Inflammatory macrophage (primary cell): Measurements from ENCODE around the gene LASP1NB.
"Not testable (repeated sequence)": the region's sequence is repeated elsewhere in the genome, so short reads cannot be mapped to it uniquely, and the experiment has no call there.

ENCODE experiments used
- DNase-seq, 2 donors: peaks; one replicate each; pipeline ENCODE4 v3.0.0-alpha.2; 2020 to 2022

The LASP1NB gene

GRCh38 chr17:38897176-38897575, 28.2 kb upstream of the LASP1NB start:
- no peak for DNase-seq

DNA sequence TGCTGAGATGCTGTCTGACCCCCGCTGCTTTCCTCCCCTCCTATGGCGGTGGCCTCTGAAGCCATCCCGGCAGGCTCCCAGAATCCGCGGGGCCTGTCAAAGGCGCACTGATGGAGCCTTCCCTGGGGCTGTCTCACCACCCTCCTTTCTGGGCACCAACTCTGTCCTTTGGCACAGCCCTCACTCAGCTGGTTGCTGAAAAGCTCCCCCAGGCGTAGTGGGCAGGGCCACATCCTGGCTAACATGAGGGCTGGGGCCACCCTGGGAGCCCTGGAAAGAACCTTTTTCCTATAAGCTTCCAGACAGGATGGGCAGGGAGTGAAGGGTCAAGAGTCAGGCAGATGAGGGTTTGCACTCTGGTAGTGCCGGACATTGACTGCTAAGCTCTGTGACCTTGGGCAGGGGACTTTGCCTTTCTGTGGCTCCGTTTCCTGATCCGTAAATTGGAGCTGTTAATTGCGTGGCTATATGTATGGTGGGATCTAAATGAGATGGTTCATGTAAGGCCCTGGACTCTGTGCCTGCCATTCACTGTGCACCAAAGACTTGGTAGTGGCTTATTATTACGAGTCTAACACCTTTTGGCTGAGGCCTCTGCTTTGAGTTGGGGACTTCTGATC, 27.6 kb upstream of the LASP1NB start:
- DNase-seq, result no peak

DNA sequence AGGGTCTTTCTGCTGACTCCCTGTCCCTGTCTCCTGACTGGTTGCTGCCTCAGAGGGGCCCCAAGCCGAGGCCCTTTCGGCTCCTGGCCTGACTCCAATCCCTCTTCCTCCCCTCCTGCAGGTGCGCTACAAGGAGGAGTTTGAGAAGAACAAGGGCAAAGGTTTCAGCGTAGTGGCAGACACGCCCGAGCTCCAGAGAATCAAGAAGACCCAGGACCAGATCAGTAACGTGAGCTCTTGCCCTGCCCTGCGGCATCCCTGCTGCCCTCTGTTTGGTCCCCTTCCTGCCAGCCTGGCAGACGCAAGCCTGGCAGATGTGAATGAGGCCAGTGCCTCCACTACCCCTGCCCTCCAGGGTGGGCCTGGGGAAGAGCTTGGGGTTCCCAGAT, 27.1 kb upstream of the LASP1NB start:
- DNase-seq, result no peak

GRCh38 chr17:38898812-38899348, 26.5 kb upstream of the LASP1NB start:
- peak; percentile 62 to 89 for DNase-seq

GRCh38 chr17:38899421-38899820, 26.0 kb upstream of the LASP1NB start:
- peak; percentile 19 to 29 for DNase-seq

DNA sequence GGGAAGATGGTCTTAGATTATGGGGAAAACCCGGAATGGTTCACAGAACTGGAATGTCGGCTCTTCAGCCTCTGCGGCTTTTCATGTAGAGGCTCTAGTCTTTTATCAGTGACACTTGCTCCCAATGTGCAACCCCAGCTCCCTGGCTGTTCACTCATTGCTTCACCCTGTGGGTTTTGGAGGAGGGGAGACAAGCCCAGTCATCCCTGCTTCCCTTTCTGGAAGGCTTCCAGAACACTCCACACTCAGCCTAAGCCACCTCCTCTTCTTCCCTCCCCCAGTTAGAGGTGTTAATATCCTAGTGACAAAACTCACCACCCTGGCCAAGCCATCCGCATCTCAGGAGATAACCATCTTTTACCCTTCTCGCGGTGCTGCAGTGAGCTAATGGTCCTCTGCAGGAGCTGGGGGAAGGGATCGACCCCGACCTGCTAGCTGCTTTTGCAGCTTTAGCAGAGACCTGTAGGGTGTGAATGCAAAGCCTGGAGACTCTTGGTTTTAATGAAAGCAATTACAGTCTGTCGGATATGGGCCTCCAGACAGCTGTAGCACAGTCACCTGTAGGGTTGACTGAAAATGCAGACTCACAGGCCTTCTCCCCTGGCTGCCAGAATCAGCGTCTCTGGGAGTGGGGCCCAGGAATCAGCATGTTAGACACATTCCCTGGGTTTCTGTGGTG, 24.3 kb upstream of the LASP1NB start:
- DNase-seq, result peak; percentile 95 to 97

- no peak for DNase-seq
Measured at GRCh38 chr17:38903404-38903803, 22.0 kb upstream of the LASP1NB start.

DNA sequence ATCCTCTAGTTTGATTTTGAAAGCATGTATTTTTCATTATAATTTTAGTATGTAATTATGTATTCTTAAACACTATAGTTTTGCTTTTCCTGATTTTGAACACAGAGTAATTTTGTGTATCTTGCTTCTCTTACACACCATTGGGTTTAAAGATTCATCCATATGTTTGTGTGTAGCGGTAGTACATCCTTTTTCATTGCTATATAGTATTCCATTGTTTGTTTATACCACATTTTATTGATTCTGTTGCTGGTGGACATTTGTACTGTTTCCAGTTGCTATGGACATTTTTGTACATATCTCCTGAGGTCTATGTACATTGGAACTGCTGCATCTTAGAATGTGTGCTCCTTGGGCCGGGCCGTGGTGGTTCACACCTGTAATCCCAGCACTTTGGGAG, 20.5 kb upstream of the LASP1NB start:
- DNase-seq, result no peak

- DNase-seq, result no peak
Measured at GRCh38 chr17:38905375-38905774, 20.0 kb upstream of the LASP1NB start.

GRCh38 chr17:38906460-38907228, 18.8 kb upstream of the LASP1NB start:
- DNase-seq, result peak; percentile 74 to 87

GRCh38 chr17:38907930-38908675, 17.3 kb upstream of the LASP1NB start:
- DNase-seq, result no peak

DNA sequence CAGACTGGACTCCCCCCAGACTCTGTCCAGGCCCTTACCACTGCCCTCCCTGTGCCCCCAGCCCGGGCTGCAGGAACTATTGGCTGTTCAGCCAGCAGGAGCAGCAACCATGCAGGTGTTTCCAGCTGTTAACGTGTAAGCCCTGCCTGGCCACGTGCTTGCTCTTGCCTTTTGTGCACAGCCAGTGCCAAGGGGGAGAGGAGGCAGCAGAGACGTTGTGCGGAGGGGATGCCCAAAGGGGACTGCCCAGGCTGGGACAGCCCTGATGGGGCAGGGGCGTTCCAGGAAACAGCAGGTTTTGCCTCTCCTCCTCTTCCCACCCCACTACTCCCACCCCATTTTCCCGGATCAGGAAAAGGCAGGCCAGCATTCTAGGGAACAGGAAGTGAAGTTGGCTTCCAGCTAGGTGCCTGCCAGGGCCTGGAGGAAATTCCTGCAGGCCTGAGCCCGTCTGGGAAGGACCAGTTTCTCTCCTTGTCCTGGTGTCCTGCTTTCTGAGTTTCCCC, 16.7 kb upstream of the LASP1NB start:
- DNase-seq, result no peak

GRCh38 chr17:38910325-38910724, 15.1 kb upstream of the LASP1NB start:
- peak; percentile 35 to 39 for DNase-seq

DNA sequence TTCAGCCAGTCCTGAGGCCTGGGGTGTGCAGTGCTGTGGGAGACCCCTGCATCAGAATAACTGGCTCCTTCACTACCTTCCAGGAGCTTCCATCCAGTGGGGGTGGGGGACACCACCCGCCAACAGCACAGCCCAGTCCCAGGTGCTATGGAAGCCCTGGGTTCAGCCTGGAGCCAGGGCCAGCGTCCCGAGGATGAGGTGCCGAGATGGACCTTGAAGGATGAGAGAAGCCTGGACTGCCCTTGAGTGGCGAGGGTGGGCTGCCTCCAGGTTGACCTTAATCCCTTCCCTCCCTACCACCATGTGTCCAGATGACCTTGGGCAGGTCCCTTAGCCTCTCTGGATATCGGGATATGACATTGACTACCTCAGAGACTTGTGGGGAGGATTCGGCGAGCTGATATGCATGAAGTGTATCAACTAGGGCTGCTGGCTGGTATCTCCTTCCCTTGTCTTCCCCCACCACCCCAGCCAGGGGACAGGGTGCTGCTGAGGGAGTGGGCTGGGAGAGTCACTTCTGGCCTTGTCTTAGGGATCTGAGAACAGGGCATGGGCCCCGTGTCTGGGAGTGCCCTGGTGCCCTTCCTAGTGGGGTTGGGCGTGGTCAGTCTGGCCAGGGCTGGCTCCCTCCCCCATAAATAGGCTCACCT, 14.2 kb upstream of the LASP1NB start:
- no peak for DNase-seq

- not testable (repeated sequence) for DNase-seq
Measured at GRCh38 chr17:38911731-38912081, 13.7 kb upstream of the LASP1NB start.

GRCh38 chr17:38912221-38912813, 13.1 kb upstream of the LASP1NB start:
- DNase-seq, result no peak

DNA sequence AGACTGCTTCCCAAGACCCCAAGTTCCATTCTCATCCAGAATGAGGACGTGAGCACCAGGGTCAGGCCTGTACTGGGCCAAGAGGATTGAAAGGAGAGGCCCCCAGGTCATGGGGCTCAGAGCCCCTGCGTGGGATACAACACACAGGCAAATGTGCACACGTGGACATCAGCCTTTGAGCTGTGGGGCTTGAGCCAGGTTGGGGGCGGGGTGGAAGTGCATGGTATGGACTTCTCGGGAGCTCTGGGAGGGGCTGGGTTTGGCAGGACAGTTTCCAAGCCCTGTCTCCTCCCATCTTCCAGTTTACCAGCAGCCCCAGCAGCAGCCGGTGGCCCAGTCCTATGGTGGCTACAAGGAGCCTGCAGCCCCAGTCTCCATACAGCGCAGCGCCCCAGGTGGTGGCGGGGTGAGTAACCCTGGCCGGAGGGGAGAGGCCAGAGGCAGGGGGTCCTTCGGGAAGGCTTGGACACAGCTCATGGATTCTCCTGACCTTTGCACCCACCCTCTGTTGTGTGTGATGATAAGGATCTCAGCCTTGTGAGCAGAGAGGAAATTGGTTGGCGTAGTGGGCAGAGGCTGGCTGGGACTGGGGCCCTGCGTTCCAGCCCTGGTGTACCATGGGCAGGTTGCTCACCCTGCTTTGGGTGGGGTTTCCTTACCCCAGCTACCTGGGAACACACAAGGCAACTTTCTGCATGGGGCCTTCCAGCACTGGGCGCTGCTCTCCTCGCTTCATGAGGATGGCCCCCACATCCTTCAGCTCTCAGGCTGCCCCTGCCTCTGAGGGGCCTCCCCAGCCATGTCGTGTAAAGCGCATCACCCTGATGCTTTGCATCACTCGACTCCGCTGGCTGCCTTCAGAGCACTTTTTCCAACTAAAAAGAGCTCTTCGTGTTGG, 10.4 kb upstream of the LASP1NB start:
- DNase-seq, result no peak

GRCh38 chr17:38915639-38915995, 9.8 kb upstream of the LASP1NB start:
- no peak for DNase-seq

DNA sequence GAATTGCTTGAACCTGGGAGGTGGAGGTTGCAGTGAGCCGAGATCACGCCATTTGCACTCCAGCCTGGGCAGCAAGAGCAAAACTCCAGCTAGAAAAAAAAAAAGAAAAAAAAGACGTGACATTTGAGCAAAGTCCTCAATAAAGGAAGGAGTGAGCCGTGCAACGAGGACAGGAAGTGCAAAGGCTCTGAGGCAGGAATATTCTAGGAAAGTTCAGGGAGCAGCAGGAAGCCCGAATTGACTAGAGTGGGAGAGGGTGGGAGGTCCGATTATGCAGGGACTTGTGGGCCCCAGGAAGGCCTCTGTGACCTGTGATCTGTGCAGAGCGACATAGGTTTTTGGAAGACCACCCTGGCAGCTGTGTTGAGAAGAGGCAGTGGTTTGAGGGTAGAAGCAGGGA, 8.6 kb upstream of the LASP1NB start:
- DNase-seq, result no peak

DNA sequence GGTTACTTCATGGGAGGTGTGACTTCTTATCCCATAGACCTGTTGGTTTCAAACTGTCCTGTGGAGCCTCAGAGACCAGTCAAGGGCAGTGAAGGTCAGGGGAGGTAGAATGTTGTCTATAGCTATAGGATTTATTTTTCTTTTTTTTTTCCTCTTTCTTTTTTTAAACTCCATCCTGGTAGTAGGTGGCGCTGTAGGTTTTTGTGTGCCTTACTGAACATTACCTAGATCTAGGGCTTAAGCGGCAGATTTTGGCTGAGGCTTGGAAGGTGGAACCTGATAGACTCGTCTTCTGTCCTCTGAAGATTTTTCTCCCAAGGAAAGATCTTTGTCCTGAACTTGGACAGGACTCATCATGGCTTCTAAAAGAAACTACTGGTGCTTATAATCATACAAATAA, 8.2 kb upstream of the LASP1NB start:
- DNase-seq, result no peak
